OCI-LY7 (cell line): ENCODE data around the gene MACROD2.

ENCODE experiments used
- CTCF ChIP-seq: fragments of 200-600 bp; sonication (generic); conservative IDR thresholded peaks from 2 replicates; pipeline ENCODE4 v1.5.1; 2014; ENCODE audit warnings: mild to moderate bottlenecking, antibody characterized with exemption, low read length, moderate library complexity, mixed read lengths
- EZH2phosphoT487 ChIP-seq: fragments of 200-600 bp; sonication (generic); IDR thresholded peaks from 2 replicates; pipeline ENCODE4 v1.6.1; 2018; ENCODE audit warnings: low read depth, borderline replicate concordance, mild to moderate bottlenecking, mixed run types, antibody characterized with exemption, low read length, moderate library complexity, mixed read lengths

GRCh38 chr20:15740046-15740775 is 1744.9 kb downstream of the MACROD2 start:
- TF ChIP-seq CTCF (no peak), EZH2phosphoT487 (no peak)
